ENCODE results near the gene TTLL10. TPM values are rescaled to one million over a fixed set of nuclear protein-coding genes. Genes with fewer than 3 reads are reported as not detected.

TTLL10 gene
- total RNA-seq, 1 donor from 2014 or later, result not detected

DNA sequence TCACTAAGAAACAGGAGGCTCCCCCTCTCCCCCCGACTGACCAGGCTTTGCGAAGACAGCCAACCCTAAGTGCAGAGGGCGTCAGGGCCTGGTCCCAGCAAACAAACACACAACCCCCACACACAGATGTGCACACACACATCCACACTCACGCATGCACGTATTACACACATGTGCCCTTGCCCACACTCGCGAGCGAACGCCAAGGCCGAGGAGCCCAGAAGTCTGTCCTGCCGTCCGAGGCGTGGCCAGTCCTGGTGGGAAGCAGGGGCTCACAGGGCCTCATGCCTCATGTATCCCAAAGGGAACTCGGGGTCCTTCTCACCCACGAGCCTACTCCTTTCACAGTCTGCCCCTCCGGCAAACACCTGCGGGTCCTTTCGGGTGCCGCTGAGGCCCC lies 56.1 kb downstream of the TTLL10 start:
- TF ChIP-seq CTCF (IDR thresholded peaks at IDR 0.05), result no peak
- Histone ChIP-seq H3K4me3 (peak overlapping the region; percentile 10), H3K27me3 (no peaks in the 10 kb centered on the region), H3K9me3 (no peaks in the 10 kb centered on the region), H3K27ac (no peak overlapping the region), H3K36me3 (peaks cover 39% of the 10 kb centered on the region), H3K4me1 (peaks cover 23% of the 10 kb centered on the region)
- intact Hi-C loops (cut with DNase I), result no loop called here
- no peak for ATAC-seq
- no peak for DNase-seq

- Histone ChIP-seq H3K27me3 (no peaks in the 10 kb centered on the region), H3K27ac (peak overlapping the region; percentile 92), H3K36me3 (peaks cover 30% of the 10 kb centered on the region), H3K4me3 (peak overlapping the region; percentile 97), H3K4me1 (peaks cover 23% of the 10 kb centered on the region), H3K9me3 (no peaks in the 10 kb centered on the region)
- ATAC-seq (no peak), DNase-seq (no peak)
- intact Hi-C loops (cut with DNase I), result no loop called here
- TF ChIP-seq CTCF (IDR thresholded peaks at IDR 0.05), result no peak
Observed at GRCh38 chr1:1230656-1231399, 57.1 kb downstream of the TTLL10 start.

GRCh38 chr1:1231400-1232207 lies 57.9 kb downstream of the TTLL10 start, which contains the start of gene SDF4:
Gene SDF4 (minus strand): TSS chr1:1232001. CDS start chr1:1228772, 3,229 bp downstream.
- Histone ChIP-seq H3K9me3 (no peaks in the 10 kb centered on the region), H3K27me3 (no peaks in the 10 kb centered on the region), H3K27ac (peak within 1 kb of the TSS; percentile 92), H3K36me3 (peaks cover 23% of the 10 kb centered on the region), H3K4me1 (peaks cover 23% of the 10 kb centered on the region), H3K4me3 (peak within 1 kb of the TSS; percentile 97)
- ATAC-seq, result peak; percentile 96
- intact Hi-C loops (cut with DNase I), result no loop called here
- no peak for TF ChIP-seq CTCF (IDR thresholded peaks at IDR 0.05)
- peak; percentile 99 for DNase-seq

GRCh38 chr1:1232208-1232795 lies 58.6 kb downstream of the TTLL10 start, which contains the start of gene B3GALT6:
Gene B3GALT6 (plus strand): TSS chr1:1232237. CDS start chr1:1232279, 42 bp downstream.
- TF ChIP-seq CTCF (IDR thresholded peaks at IDR 0.05), result no peak
- DNase-seq, result no peak
- intact Hi-C loops (cut with DNase I), result no loop called here

DNA sequence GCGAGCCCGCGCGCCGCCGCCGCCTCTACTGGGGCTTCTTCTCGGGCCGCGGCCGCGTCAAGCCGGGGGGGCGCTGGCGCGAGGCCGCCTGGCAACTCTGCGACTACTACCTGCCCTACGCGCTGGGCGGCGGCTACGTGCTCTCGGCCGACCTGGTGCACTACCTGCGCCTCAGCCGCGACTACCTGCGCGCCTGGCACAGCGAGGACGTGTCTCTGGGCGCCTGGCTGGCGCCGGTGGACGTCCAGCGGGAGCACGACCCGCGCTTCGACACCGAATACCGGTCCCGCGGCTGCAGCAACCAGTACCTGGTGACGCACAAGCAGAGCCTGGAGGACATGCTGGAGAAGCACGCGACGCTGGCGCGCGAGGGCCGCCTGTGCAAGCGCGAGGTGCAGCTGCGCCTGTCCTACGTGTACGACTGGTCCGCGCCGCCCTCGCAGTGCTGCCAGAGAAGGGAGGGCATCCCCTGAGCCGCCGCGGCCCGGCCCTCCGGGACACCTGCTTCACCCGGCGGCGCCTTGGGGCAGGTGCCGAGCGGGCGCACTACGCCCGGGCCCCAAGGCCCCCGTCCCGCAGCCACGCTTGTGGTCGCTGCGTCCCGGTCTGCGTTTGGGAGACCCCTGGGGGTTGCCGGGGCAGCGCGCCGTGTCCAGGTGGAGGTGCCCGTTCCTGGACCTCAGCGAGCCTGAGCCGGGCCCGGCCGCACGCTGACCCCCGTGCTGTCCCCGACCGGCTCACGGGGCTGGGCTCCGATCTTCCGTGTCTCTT lies 59.3 kb downstream of the TTLL10 start:
- Histone ChIP-seq H3K27ac (no peak overlapping the region), H3K4me1 (peaks cover 23% of the 10 kb centered on the region), H3K9me3 (no peaks in the 10 kb centered on the region), H3K36me3 (peaks cover 11% of the 10 kb centered on the region), H3K4me3 (peak overlapping the region; percentile 26), H3K27me3 (no peaks in the 10 kb centered on the region)
- ATAC-seq (no peak), DNase-seq (no peak)
- TF ChIP-seq CTCF (IDR thresholded peaks at IDR 0.05), result no peak
- intact Hi-C loops (cut with DNase I), result no loop called here

More at GRCh38 chr1:1232208-1232795, 58.6 kb downstream of the TTLL10 start, which contains the start of gene B3GALT6:
- peaks cover 18% of the 10 kb centered on the region for H3K36me3 ChIP-seq
- ATAC-seq, result no peak
- H3K27ac ChIP-seq, result peak within 1 kb of the TSS; percentile 92
- H3K27me3 ChIP-seq, result no peaks in the 10 kb centered on the region
- no peaks in the 10 kb centered on the region for H3K9me3 ChIP-seq
- peaks cover 23% of the 10 kb centered on the region for H3K4me1 ChIP-seq
- peak within 1 kb of the TSS; percentile 97 for H3K4me3 ChIP-seq
